HepG2 (cell line): Measurements from ENCODE around the gene UEVLD. TPM values are rescaled to one million over a fixed set of nuclear protein-coding genes. Genes with fewer than 3 reads are reported as not detected.

Experiments used
- CENPBD1 ChIP-seq: sonication (generic); formaldehyde crosslinking; IDR thresholded peaks from 2 replicates; pipeline ENCODE4 v1.8.0; 2022; ENCODE audit warnings: missing genetic modification reagents, low read depth, mild to moderate bottlenecking, borderline replicate concordance
- FIP1L1 ChIP-seq: fragments of 200-400 bp; formaldehyde crosslinking; IDR thresholded peaks from 2 replicates; pipeline ENCODE4 v1.6.1; 2018; ENCODE audit warnings: low read depth, mild to moderate bottlenecking, low read length, moderate library complexity, borderline replicate concordance; ENCODE audit not compliant: insufficient read depth
- HINFP ChIP-seq: sonication (generic); formaldehyde crosslinking; IDR thresholded peaks from 2 replicates; pipeline ENCODE4 v1.4.0; 2020; ENCODE audit warnings: low read depth, mild to moderate bottlenecking, missing genetic modification reagents
- RBM39 ChIP-seq: fragments of 200-400 bp; formaldehyde crosslinking; IDR thresholded peaks from one replicate; pipeline ENCODE4 v1.6.1; 2018; ENCODE audit warnings: antibody characterized with exemption, mild to moderate bottlenecking, low read depth, low read length; ENCODE audit not compliant: poor library complexity, severe bottlenecking
- TP53 ChIP-seq: sonication (generic); formaldehyde crosslinking; conservative IDR thresholded peaks from 2 replicates; pipeline ENCODE4 v1.4.0; 2020; ENCODE audit warnings: missing genetic modification reagents
- XBP1 ChIP-seq: sonication (generic); formaldehyde crosslinking; IDR thresholded peaks from 2 replicates; pipeline ENCODE4 v1.5.0; 2020; ENCODE audit warnings: missing genetic modification reagents
- ZBTB21 ChIP-seq: sonication (generic); formaldehyde crosslinking; IDR thresholded peaks from 2 replicates; pipeline ENCODE4 v1.4.0; 2020; ENCODE audit warnings: missing genetic modification reagents
- ZBTB49 ChIP-seq: sonication (generic); formaldehyde crosslinking; IDR thresholded peaks from 2 replicates; pipeline ENCODE4 v1.4.0; 2020; ENCODE audit warnings: missing genetic modification reagents, borderline replicate concordance
- ZFP36L1 ChIP-seq: sonication (generic); formaldehyde crosslinking; IDR thresholded peaks from 2 replicates; pipeline ENCODE4 v1.8.0; 2022; ENCODE audit warnings: mild to moderate bottlenecking, missing genetic modification reagents, moderate library complexity
- ZNF138 ChIP-seq: sonication (generic); formaldehyde crosslinking; IDR thresholded peaks from 2 replicates; pipeline ENCODE4 v1.5.0; 2020; ENCODE audit warnings: mild to moderate bottlenecking, low read depth, missing genetic modification reagents
- ZNF317 ChIP-seq: sonication (generic); formaldehyde crosslinking; IDR thresholded peaks from 2 replicates; pipeline ENCODE4 v1.5.0; 2020; ENCODE audit warnings: mild to moderate bottlenecking, missing genetic modification reagents
- ZNF362 ChIP-seq: sonication (generic); formaldehyde crosslinking; IDR thresholded peaks from 2 replicates; pipeline ENCODE4 v1.4.0; 2020; ENCODE audit warnings: missing genetic modification reagents, mild to moderate bottlenecking, borderline replicate concordance
- ZNF609 ChIP-seq: sonication (generic); formaldehyde crosslinking; IDR thresholded peaks from 2 replicates; pipeline ENCODE4 v1.4.0; 2020; ENCODE audit warnings: mild to moderate bottlenecking, missing genetic modification reagents, borderline replicate concordance
- ZNF639 ChIP-seq: conservative IDR thresholded peaks from 2 replicates; pipeline ENCODE4 v1.6.1; 2018; ENCODE audit warnings: missing genetic modification reagents
- ZSCAN25 ChIP-seq: sonication (generic); formaldehyde crosslinking; IDR thresholded peaks from 2 replicates; pipeline ENCODE4 v1.8.0; 2022; ENCODE audit warnings: mild to moderate bottlenecking, missing genetic modification reagents
- polyA plus RNA-seq, 8 experiments: library from polyadenylated mRNA; depleted of rRNA in 3 of 8; stranded (reverse) in 7 of 8; unstranded in 1 of 8; fragments of >200 nt; fragmentation: Illumina TruSeq in 4 of 8; extraction: Trizol in 4 of 8; gene quantifications; 2 replicates each; pipeline versions ENCODE4 v1.2.1 to v1.2.3, GENCODE V29; 2011 to 2016; ENCODE audit warnings: low read depth in 4 of 8, missing spikeins in 1 of 8, mixed read lengths in 1 of 8; ENCODE audit not compliant: insufficient read depth in 1 of 8
- total RNA-seq, 5 experiments: library from RNA; depleted of rRNA; stranded (reverse); fragments of >200 nt; fragmentation: Illumina TruSeq; extraction: Trizol; gene quantifications; 2 replicates each; pipeline ENCODE4 v1.2.3, GENCODE V29; 2016; ENCODE audit warnings: low read depth in 1 of 5

The UEVLD gene
- total and polyA plus RNA-seq, 2 of the 13 experiments (the other 11 are each of a cell fraction or from before 2014, with no cell fraction given): 5.7 to 13.7 TPM

GRCh38 chr11:18526521-18527296 lies 61.8 kb downstream of the UEVLD start, which contains the start of gene TSG101 (continued):
- TF ChIP-seq CENPBD1 (no peak), TP53 (no peak; the same call in 1 of the 2 replicates), ZFP36L1 (CRISPR knock-in tag) (no peak; the same call in 1 of the 2 replicates), ZNF609 (CRISPR knock-in tag) (peak; percentile 63), XBP1 (CRISPR knock-in tag) (0 out of 2 replicates have a peak, but pooled peaks have one; percentile 59), ZNF639 (CRISPR knock-in tag) (peak; percentile 80; the same call in 1 of the 2 replicates), ZBTB21 (peak; percentile 56; the same call in 1 of the 2 replicates), ZSCAN25 (CRISPR knock-in tag) (peak; percentile 51; the same call in 1 of the 2 replicates), FIP1L1 (no peak; the same call in 1 of the 2 replicates), ZNF317 (CRISPR knock-in tag) (peak; percentile 69), ZNF138 (CRISPR knock-in tag) (no peak), ZNF362 (peak; percentile 50; the same call in 1 of the 2 replicates), HINFP (CRISPR knock-in tag) (peak; percentile 23; the same call in 1 of the 2 replicates), RBM39 (peak; percentile 81), ZBTB49 (CRISPR knock-in tag) (no peak)
